GM12892 (cell line): ENCODE measurements around the gene YRDC.

Experiments used
- POLR2A ChIP-seq: IDR thresholded peaks from 2 replicates; pipeline ENCODE4 v1.6.1; 2011; ENCODE audit warnings: low read depth, low read length, control low read depth
- TAF1 ChIP-seq: IDR thresholded peaks from 2 replicates; pipeline ENCODE4 v1.6.1; 2011; ENCODE audit warnings: low read depth, mild to moderate bottlenecking, control low read depth, low read length, borderline replicate concordance

DNA sequence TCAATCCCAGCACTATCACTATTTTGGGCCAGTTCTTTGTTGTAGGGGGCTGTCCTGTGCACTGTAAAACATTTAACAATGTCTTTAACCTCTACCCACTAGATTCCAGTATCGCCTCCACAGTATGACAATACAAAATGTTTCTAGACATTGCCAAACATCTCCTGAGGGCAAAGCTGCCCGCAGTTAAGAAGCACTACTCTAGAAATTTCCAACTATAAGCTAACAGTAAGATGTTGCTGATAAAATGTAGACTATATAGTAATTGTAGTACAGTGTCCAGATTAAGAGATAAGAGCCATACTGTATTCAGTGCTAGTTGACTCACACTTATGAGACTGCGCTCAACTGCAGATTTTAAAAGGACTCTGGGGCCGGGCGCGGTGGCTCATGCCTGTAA is 46.4 kb upstream of the YRDC start:
- TF ChIP-seq POLR2A (no peak), TAF1 (no peak)
